Measurements from ENCODE around the gene RYR3. TPM values are rescaled to one million over a fixed set of nuclear protein-coding genes. Genes with fewer than 3 reads are reported as not detected.

The RYR3 gene
- total RNA-seq, 1 experiment from 2014 or later, result under 0.01 TPM

DNA sequence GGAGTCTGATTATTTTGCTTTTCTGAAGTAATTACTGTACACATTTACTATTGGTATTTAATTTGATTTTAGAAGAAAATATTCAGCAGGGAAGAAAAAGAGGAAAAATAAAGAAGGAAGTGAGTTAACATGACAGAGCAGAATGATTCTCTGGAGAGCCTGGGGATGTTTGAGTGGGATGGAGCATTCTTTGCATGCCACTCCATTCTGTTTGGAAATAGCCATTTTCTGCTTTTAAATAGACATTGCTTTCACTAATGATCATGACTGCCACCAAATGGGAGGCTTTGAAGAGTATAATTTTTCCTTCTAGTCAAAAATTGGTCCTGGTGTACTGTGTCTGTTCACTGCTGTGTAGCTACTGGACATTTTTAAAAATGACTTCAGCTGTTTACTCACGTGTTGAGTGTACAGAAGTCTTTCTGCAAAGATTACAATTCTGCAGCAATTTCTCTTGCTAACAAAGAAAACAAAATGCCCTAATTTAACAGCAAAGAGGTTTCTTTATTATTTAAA, 196.1 kb downstream of the RYR3 start:
- no peak for DNase-seq (ENCODE audit: low read depth)

DNA sequence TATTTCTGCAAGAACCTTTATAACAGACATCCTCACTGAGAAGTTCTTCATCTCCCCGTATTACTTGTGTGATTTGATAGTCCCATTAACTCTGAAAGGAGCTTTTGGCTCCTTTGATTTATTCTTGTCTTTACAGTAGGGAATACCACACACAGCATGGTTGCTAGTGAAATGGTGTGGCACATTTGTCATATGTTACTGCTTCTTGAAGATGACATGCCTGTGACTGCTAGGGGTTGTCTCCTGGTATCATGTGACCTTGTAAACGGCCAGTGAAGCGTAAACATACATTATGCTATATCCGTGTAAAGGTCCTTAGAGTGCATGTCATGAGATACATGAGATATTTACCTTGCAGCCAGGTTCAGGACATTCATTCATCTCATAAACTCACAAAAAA, 197.9 kb downstream of the RYR3 start:
- no peak for DNase-seq (ENCODE audit: low read depth)

GRCh38 chr15:33515121-33515520, 204.4 kb downstream of the RYR3 start:
- no peak for DNase-seq (ENCODE audit: low read depth)

DNA sequence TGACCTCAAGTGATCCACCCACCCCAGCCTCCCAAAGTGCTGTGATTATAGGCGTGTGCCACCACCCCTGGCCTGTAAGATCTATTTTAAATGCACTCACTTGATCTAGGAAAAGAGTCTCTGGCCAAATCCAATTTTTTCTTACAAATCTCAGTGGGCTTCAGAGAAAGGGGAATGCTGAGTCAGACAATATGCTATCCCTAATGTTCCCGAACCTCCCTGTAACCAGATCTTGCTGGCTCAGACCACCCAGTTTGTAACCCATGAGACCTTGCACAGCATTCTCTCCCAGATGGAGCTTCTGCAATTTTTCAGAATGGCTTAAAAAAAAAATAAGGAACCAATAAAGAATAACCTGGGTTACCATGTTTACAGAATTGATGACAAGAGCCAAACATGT, 205.8 kb downstream of the RYR3 start:
- DNase-seq (ENCODE audit: low read depth), result no peak

DNA sequence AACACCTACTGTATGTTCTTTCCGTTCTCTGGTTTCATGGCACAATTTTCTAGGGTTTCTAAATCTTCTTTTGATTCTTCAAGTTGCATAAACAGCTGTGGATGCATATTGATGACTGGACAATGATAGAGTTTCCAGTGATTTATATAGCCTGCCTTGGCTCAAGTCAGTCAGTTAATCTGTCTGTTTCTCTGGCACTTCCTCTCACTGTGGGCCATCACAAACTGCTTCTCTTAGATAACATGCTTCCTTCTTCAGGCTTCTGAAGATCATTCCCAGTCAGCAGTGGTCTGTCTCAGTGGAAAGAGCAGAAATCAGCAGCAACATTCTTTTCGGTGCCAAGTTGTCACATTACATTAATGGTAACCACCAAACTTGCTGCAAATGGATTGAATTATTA, 207.2 kb downstream of the RYR3 start:
- DNase-seq (ENCODE audit: low read depth), result no peak

DNA sequence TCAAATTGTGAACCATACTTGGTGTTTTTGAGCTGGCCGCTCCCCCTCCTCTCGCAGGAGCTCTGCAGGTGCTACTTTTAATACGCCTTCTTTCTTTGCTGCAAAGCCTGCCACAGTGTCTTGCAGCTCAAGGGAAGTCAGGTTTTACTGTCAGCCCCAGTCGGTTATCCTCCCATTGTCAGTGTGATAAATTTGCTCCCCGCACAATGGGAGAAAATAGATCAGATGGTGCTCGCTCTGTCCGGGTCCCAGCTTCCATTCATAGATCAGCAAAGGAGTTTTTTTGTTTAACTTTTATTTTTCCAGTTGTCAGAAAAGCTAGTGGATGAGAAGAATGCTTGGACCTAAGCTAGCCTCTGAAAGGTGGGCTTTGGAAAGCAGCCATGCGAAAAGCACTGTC, 207.7 kb downstream of the RYR3 start:
- DNase-seq (ENCODE audit: low read depth), result no peak

GRCh38 chr15:33524274-33524673, 213.5 kb downstream of the RYR3 start:
- DNase-seq (ENCODE audit: low read depth), result no peak

GRCh38 chr15:33526532-33526931, 215.8 kb downstream of the RYR3 start:
- DNase-seq (ENCODE audit: low read depth), result peak; percentile 1

DNA sequence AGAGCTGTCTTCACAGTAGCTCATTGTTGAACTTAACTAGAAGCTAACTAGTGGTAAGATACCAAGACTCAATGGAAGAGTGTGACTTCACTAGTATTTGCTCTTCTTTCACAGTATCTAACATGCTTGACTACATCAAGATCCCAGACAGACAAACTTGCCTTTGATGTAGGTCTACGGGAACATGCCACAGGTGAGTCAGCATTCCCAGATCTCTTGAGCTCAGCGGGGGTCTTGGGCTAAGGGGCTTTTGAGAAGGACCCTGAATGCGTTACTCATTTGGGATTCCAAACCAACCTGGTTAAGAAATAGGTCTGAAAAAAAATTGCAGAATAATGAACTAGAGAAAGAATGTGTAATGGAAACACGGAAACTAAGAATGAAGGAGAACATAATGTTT, 222.4 kb downstream of the RYR3 start:
- no peak for DNase-seq (ENCODE audit: low read depth)

DNA sequence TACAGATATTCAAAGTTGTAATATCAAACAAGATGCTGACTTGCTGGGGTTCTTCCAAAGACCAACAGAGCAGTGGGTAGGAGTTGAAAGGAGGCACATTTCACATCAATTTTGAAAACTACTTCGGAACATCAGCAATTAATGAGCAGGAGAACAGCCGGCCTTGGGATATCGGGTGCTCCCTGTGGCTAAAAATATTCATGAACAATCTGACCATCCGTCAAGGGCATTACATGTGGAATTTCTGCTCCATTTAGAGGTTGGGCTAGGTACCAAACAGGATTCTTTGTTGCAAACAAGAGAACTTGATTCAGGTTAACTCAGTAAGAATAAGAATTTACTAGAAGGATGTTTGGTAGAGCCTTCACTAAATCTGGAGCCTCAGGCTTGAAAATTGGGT, 223.9 kb downstream of the RYR3 start:
- DNase-seq (ENCODE audit: low read depth), result no peak

DNA sequence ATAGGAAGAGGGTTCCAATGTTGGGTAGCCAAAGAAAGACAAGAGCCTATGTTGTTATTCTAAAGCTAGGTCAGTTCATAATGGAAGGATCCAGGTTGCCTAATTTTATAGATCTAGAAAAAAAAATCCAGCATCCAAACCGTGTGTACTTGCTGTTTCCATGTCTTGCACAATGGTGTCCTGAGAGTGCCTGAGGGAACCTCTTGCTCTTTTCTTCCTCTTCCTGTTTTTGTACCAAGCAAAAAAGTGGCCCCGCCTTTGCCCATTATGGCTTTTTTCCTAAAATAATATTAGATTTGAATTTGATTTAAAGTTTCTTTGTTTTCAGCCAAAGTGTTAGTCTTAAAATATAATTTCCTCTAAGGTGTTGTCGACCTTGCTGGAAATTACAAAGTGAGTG, 224.4 kb downstream of the RYR3 start:
- DNase-seq (ENCODE audit: low read depth), result no peak

- DNase-seq (ENCODE audit: low read depth), result no peak
These were observed 229.2 kb downstream of the RYR3 start for GRCh38 chr15:33539825-33540573.

GRCh38 chr15:33543957-33544356, 233.2 kb downstream of the RYR3 start:
- DNase-seq (ENCODE audit: low read depth), result no peak

DNA sequence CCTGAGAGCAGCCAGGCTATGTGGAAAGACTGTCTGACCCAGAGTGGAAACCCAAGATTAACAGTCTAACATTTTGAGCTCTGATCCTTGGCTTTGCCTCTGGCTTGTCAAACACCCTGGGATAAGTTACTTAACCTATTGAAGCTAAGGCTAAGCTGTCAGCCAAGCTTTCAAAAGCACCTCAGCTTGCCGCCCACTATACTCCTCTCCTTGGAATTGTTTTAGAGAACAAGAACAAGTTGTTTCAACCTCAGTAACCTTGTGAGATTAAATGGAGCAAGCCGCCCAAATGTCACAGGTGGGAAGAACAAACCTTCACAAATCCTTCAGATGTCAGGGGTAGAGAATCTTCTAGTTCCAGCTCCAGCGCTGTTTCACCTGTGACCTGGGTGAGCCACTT, 235.1 kb downstream of the RYR3 start:
- no peak for DNase-seq (ENCODE audit: low read depth)

GRCh38 chr15:33547876-33548275, 237.1 kb downstream of the RYR3 start:
- peak; percentile 54 for DNase-seq (ENCODE audit: low read depth)

DNA sequence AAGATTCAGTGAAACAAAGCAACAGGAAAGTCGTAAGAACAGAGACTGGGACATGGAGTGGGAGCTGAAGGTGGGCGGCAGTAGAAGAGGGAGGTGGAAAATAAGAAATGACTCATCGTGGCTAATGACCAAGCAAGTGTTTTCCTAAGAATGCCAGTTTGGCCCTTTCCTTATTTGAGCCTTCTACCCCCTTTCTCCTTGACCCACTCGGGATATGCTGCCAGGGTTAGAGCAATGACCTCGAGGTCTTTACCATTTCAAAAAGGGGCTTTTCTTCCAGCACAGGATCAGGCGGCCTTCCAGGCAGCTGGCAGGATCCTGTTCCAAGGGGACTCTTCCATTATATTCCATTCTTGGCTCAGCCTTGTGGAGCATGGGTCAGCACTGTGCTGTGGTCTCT, 241.1 kb downstream of the RYR3 start:
- DNase-seq (ENCODE audit: low read depth), result no peak

- no peak for DNase-seq (ENCODE audit: low read depth)
These were observed 242.4 kb downstream of the RYR3 start for GRCh38 chr15:33553157-33553556.

GRCh38 chr15:33559207-33559890, 248.6 kb downstream of the RYR3 start:
- DNase-seq (ENCODE audit: low read depth), result no peak

DNA sequence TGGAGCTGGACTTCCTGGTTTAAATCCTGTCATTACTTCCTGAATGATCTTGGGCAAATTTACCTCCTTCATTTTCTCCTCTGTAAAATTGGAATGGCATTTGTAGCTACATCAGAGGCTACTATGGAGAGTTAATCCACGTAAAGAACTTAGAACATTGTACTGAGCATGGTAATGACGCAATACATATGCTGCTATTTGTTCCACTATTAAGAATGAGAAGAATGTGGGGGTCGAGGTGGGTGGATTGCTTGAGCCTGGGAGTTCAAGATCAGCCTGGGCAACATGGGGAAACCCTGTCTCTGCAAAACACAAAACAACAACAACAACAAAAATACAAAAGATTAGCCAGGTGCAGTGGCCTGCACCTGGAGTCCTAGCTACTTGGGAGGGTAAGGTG, 250.6 kb downstream of the RYR3 start:
- DNase-seq (ENCODE audit: low read depth), result no peak

DNA sequence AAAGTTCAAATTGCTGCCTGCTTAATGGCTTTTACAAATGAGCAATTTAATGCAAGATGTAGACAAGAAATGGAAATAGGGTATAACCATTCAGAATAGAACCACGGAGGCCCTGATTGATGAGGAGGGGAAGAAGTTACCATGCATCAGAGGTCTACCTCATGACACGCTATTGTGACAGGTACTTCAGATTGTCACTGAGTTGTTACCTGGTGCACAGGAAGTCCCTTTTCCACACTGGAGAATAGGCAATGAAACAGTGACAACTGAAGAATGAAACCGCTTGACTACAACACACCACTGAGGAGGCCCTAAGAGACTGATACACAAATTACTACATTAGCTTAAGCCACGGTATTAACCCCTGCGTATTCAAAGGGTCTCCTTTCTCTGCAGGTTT, 251.2 kb downstream of the RYR3 start:
- DNase-seq (ENCODE audit: low read depth), result no peak

- DNase-seq (ENCODE audit: low read depth), result peak; percentile 62
These were observed 254.3 kb downstream of the RYR3 start for GRCh38 chr15:33565094-33565493.

DNA sequence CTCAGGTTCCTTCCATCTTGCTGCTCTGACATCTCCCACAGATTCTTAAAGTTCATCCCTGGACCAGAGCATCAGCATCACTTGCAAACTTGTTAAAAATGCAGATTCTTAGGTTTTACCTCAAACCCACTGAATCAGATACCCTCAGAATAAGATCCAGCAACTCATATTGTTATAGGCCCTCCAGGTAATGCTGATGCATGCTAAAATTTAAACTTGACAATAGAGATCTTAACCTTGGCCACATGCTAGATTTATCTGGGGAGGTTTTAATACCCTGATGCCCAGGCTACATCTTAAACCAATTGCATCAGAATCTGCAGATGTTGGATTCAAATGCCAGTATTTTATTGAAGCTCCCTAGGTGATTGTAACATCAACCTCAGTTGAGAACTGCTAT, 256.9 kb downstream of the RYR3 start:
- no peak for DNase-seq (ENCODE audit: low read depth)

- no peak for DNase-seq (ENCODE audit: low read depth)
These were observed 258.3 kb downstream of the RYR3 start for GRCh38 chr15:33569036-33569435.

All from RPMI7951 (cell line).